PC-9 (cell line): ENCODE results near the gene FPR1. TPM values are rescaled to one million over a fixed set of nuclear protein-coding genes. Genes with fewer than 3 reads are reported as not detected.

Experiments used
- BruUV-seq: library from RNA; stranded (reverse); fragments of 400-500 nt; replicated peaks from 2 replicates; lab custom pipeline; 2021; lab: Mats Ljungman, UMichigan
- CTCF ChIA-PET: fragments of 300-600 bp; sonication (Branson Sonifier 250); formaldehyde crosslinking; loops from one replicate; lab custom pipeline; 2022; ENCODE audit warnings: antibody characterized with exemption; lab: Charles Lee
- POLR2A ChIA-PET: fragments of 300-600 bp; sonication (Branson Sonifier 250); formaldehyde crosslinking; loops from one replicate; lab custom pipeline; 2022; ENCODE audit warnings: antibody characterized with exemption; ENCODE audit not compliant: unreplicated experiment; lab: Charles Lee
- DNase-seq, 2 experiments: peaks; one replicate each; pipeline versions ENCODE4 v3.0.0 to v3.0.0-alpha.2; 2015 to 2022; ENCODE audit warnings: mixed read lengths in 1 of 2
- H2AFZ ChIP-seq: fragments of 200-600 bp; sonication (generic); 2 replicates; pipeline ENCODE4 v1.8.1; 2017; ENCODE audit warnings: antibody characterized with exemption
- H3F3A ChIP-seq: fragments of 200-600 bp; sonication (generic); 2 replicates; pipeline ENCODE4 v1.8.1; 2017; ENCODE audit warnings: antibody characterized with exemption, mild to moderate bottlenecking, low read depth; ENCODE audit not compliant: insufficient read depth
- H3K27ac ChIP-seq: fragments of 200-600 bp; sonication (generic); 2 replicates; pipeline ENCODE4 v1.6.1; 2016; ENCODE audit warnings: mixed run types
- H3K27me3 ChIP-seq: fragments of 200-600 bp; sonication (generic); 2 replicates; pipeline ENCODE4 v1.6.1; 2016; ENCODE audit warnings: low read depth, mixed run types; ENCODE audit not compliant: insufficient read depth
- H3K36me3 ChIP-seq: fragments of 200-600 bp; sonication (generic); 2 replicates; pipeline ENCODE4 v1.6.1; 2016; ENCODE audit warnings: low read depth, mixed run types
- H3K4me1 ChIP-seq: fragments of 200-600 bp; sonication (generic); replicated peaks from 2 replicates; pipeline ENCODE4 v1.6.1; 2016; ENCODE audit warnings: mixed run types; ENCODE audit not compliant: insufficient read depth
- H3K4me2 ChIP-seq: fragments of 200-600 bp; sonication (generic); 2 replicates; pipeline ENCODE4 v1.6.1; 2017; ENCODE audit warnings: mixed run types
- H3K4me3 ChIP-seq: fragments of 200-600 bp; sonication (generic); 2 replicates; pipeline ENCODE4 v1.6.1; 2016; ENCODE audit warnings: mixed run types
- H3K79me2 ChIP-seq: fragments of 200-600 bp; sonication (generic); 2 replicates; pipeline ENCODE4 v1.6.1; 2017; ENCODE audit warnings: low read depth, mixed run types
- H3K9me2 ChIP-seq: fragments of 200-600 bp; sonication (generic); 2 replicates; pipeline ENCODE4 v1.8.1; 2017; ENCODE audit warnings: mild to moderate bottlenecking; ENCODE audit not compliant: insufficient read depth
- H3K9me3 ChIP-seq: fragments of 200-600 bp; sonication (generic); 2 replicates; pipeline ENCODE4 v1.8.1; 2016; ENCODE audit warnings: low read depth; ENCODE audit not compliant: insufficient read depth
- H4K20me1 ChIP-seq: fragments of 200-600 bp; sonication (generic); 2 replicates; pipeline ENCODE4 v1.8.1; 2017; ENCODE audit not compliant: insufficient read depth
- CTCF ChIP-seq: fragments of 200-600 bp; sonication (generic); conservative IDR thresholded peaks from 2 replicates; pipeline ENCODE4 v1.6.1; 2017; ENCODE audit warnings: mixed run types, antibody characterized with exemption, mild to moderate bottlenecking, moderate library complexity
- EZH2 ChIP-seq: fragments of 200-600 bp; sonication (generic); IDR thresholded peaks from 2 replicates; pipeline ENCODE4 v1.8.0; 2017; ENCODE audit warnings: antibody characterized with exemption, low read depth
- intact Hi-C: fragments of 100-400 bp; cut with micrococcal nuclease; formaldehyde crosslinking; loops from one replicate; pipeline ENCODE4 v1.10.0; 2022; ENCODE audit not compliant: unreplicated experiment
- total RNA-seq: library from RNA; stranded (reverse); gene quantifications from 2 replicates; pipeline ENCODE4 v1.2.3, GENCODE V29; 2021

FPR1 gene
- total RNA-seq, 1 experiment from 2014 or later, result not detected

DNA sequence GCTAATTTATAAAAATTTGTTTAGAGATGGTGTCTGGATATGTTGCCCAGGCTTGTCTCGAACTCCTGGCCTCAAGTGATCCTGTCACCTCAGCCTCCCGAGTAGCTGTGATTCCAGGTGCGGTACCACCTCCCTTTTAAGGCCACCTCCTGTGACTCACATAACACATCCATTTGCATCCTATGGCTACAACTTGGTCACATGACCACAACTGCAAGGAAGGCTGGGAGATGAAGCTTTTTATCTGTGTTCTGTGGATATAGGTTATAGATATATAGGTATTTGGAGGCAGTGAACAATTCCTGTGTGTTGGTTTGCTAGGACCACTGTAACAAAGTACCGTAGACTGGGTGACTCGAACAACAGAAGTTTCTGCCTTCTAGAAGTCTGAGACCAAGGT is 52.5 kb downstream of the FPR1 start:
- intact Hi-C loops, result no loop called here
- no peak for DNase-seq
- H3K27ac ChIP-seq, result no peak overlapping the region
- no peak overlapping the region for H3K4me3 ChIP-seq
- POLR2A ChIA-PET, result no interaction called here
- no TSS peak for BruUV-seq
- TF ChIP-seq CTCF (no peak), EZH2 (no peak)
- CTCF ChIA-PET, result no interaction called here
- no peaks in the 10 kb centered on the region for H3K9me2 ChIP-seq
- no peak overlapping the region for H3K4me2 ChIP-seq
- H3K36me3 ChIP-seq, result peaks cover 8% of the 10 kb centered on the region; the same call in 1 of the 2 replicates
- H3F3A ChIP-seq, result peaks cover 33% of the 10 kb centered on the region
- H4K20me1 ChIP-seq, result 0 out of 2 replicates have a peak, but pooled peaks cover 13% of the 10 kb centered on the region
- no peaks in the 10 kb centered on the region for H3K79me2 ChIP-seq
- no peaks in the 10 kb centered on the region for H3K27me3 ChIP-seq
- H3K4me1 ChIP-seq, result no peaks in the 10 kb centered on the region
- no peak overlapping the region for H2AFZ ChIP-seq
- H3K9me3 ChIP-seq, result no peaks in the 10 kb centered on the region

DNA sequence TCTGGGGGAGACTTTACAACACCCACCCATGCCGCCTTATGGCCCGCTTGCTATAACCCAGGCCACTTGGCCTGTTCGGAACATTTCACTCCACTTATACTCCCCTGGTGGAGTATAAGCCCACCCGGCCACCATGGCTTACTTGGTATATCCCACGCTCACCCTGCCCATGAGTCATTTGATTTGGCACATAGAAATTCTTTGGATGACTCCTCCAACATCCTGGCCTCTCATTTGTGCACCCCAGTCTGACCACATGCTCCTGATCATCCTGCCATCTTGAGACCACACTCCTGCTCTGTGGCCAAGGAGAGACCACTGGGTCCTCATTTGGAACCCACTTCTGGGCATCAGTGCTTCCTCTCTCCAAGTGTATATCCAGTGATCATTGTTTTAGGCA is 53.4 kb downstream of the FPR1 start:
- H3K79me2 ChIP-seq, result 0 out of 2 replicates have a peak, but pooled peaks cover 4% of the 10 kb centered on the region
- H3K9me3 ChIP-seq, result no peaks in the 10 kb centered on the region
- no peaks in the 10 kb centered on the region for H3K27me3 ChIP-seq
- no peak for DNase-seq
- ChIA-PET POLR2A (no interaction called here), CTCF (no interaction called here)
- no peaks in the 10 kb centered on the region for H3K9me2 ChIP-seq
- no peaks in the 10 kb centered on the region for H3K4me1 ChIP-seq
- TF ChIP-seq EZH2, result no peak
- H3K4me3 ChIP-seq, result no peak overlapping the region
- no peak overlapping the region for H2AFZ ChIP-seq
- no peak overlapping the region for H3K27ac ChIP-seq
- H3K36me3 ChIP-seq, result peaks cover 8% of the 10 kb centered on the region; the same call in 1 of the 2 replicates
- peaks cover 21% of the 10 kb centered on the region; the same call in 1 of the 2 replicates for H4K20me1 ChIP-seq
- peaks cover 29% of the 10 kb centered on the region for H3F3A ChIP-seq
- no TSS peak for BruUV-seq
- no peak overlapping the region for H3K4me2 ChIP-seq
- intact Hi-C loops, result no loop called here

DNA sequence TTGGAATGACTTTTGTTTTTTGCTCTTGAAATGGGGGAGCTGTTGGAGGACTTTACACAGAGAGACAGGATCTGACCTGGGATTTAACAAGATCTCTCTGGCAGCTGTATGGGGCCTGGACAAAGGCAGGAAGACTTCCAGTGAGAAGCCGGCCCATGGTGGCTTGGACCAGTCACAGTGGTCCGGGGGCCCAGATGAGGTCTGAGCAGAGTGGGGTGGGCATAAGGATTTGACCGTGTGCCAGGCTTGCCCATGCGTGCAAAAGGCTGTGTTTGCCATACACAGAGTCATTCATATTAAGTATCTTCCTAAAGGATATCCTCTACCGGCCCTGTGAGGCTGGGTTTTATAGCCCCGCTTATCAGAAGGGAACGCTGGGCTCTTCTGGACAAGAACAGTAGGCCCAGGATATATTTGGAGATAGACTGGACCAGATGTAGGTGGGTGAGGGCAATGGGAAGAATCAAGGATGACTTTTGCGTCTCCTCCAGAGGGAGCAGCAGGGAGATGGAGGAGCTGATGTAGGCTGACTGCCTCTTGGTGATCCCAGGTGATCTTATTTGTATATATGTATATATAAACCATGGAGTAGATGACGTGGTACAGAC is 54.4 kb downstream of the FPR1 start:
- TF ChIP-seq CTCF (no peak), EZH2 (no peak)
- ChIA-PET CTCF (no interaction called here), POLR2A (no interaction called here)
- Histone ChIP-seq H3K27me3 (no peaks in the 10 kb centered on the region), H3K27ac (no peak overlapping the region), H3K9me3 (no peaks in the 10 kb centered on the region), H2AFZ (no peak overlapping the region), H3K4me1 (no peaks in the 10 kb centered on the region), H4K20me1 (peaks cover 21% of the 10 kb centered on the region; the same call in 1 of the 2 replicates), H3K36me3 (peaks cover 8% of the 10 kb centered on the region; the same call in 1 of the 2 replicates), H3K4me2 (no peak overlapping the region), H3K4me3 (no peak overlapping the region), H3K79me2 (peaks cover 12% of the 10 kb centered on the region), H3K9me2 (no peaks in the 10 kb centered on the region), H3F3A (peaks cover 18% of the 10 kb centered on the region; the same call in 1 of the 2 replicates)
- intact Hi-C loops, result no loop called here
- BruUV-seq, result no TSS peak
- DNase-seq, result no peak
